HepG2 (cell line): Measurements from ENCODE around the gene CLDN5. TPM values are rescaled to one million over a fixed set of nuclear protein-coding genes. Genes with fewer than 3 reads are reported as not detected.

Experiments used
- ATAC-seq: fragments of 200-7000 bp; cut with Tn5 transposase; 3 replicates; pipeline ENCODE4 v1.9.1; 2020; ENCODE audit warnings: mild to moderate bottlenecking, moderate library complexity
- BruUV-seq: library from RNA; stranded (reverse); fragments of 400-500 nt; replicated peaks from 2 replicates; lab custom pipeline; 2021; lab: Mats Ljungman, UMichigan
- CTCF ChIA-PET: fragments of 300-600 bp; formaldehyde crosslinking; extraction: SDS; loops from one replicate; lab custom pipeline; 2021; ENCODE audit warnings: low total read pairs, inconsistent platforms, low intra/inter-chr PET ratio; lab: Yijun Ruan, JAX
- POLR2A ChIA-PET: fragments of 350-600 bp; sonication (Branson Sonifier 250); formaldehyde crosslinking; loops from one replicate; lab custom pipeline; 2020; ENCODE audit warnings: antibody characterized with exemption, inconsistent platforms; lab: Yijun Ruan, JAX
- DNase-seq: peaks from one replicate; pipeline ENCODE4 v3.0.0-alpha.2; 2015; ENCODE audit warnings: low spot score
- FAIRE-seq: peaks from 3 replicates; lab custom pipeline; 2011; peaks lifted over from hg19 to GRCh38; lab: Jason Lieb, UNC
- H2AFZ ChIP-seq: one replicate; pipeline ENCODE4 v1.6.1; 2011; ENCODE audit warnings: low read length, inconsistent platforms
- H3K27ac ChIP-seq: fragments of 300-600 bp; 3 replicates; pipeline ENCODE4 v1.8.0; 2011; ENCODE audit warnings: mixed run types, mild to moderate bottlenecking, mixed read lengths, low read length, inconsistent platforms; ENCODE audit not compliant: insufficient read depth; ENCODE audit errors: extremely low read length
- H3K27me3 ChIP-seq, 2 experiments: fragments of 200-600 bp in 1 of 2; 2 replicates in 1 of 2; 3 replicates in 1 of 2; pipeline versions ENCODE4 v1.6.0 to v1.8.0; 2011; ENCODE audit warnings: low read length in 2 of 2, mild to moderate bottlenecking in 2 of 2, moderate library complexity in 2 of 2, inconsistent platforms in 1 of 2; ENCODE audit not compliant: insufficient read depth in 2 of 2, control insufficient read depth in 1 of 2
- H3K36me3 ChIP-seq, 2 experiments: fragments of 200-600 bp in 1 of 2; replicated peaks in 1 of 2; 2 replicates in 1 of 2; 3 replicates in 1 of 2; pipeline versions ENCODE4 v1.5.1 to v1.8.0; 2011; ENCODE audit warnings: low read length in 2 of 2, inconsistent platforms in 1 of 2; ENCODE audit not compliant: insufficient read depth in 2 of 2, control insufficient read depth in 1 of 2
- H3K4me1 ChIP-seq: 2 replicates; pipeline ENCODE4 v1.5.1; 2012; ENCODE audit warnings: low read length, inconsistent platforms; ENCODE audit not compliant: insufficient read depth
- H3K4me2 ChIP-seq: 2 replicates; pipeline ENCODE4 v1.6.0; 2011; ENCODE audit warnings: low read depth, low read length, inconsistent platforms
- H3K4me3 ChIP-seq, 3 experiments: fragments of 200-600 bp in 1 of 3; sonication (generic), shearing (Covaris generic) in 1 of 3; replicated peaks in 1 of 3; 2 replicates each; pipeline ENCODE4 v1.5.1; 2011 to 2016; ENCODE audit warnings: low read length in 3 of 3, inconsistent platforms in 2 of 3, low read depth in 2 of 3, mild to moderate bottlenecking in 2 of 3, control low read depth in 1 of 3, mixed read lengths in 1 of 3; ENCODE audit not compliant: insufficient read depth in 1 of 3
- H3K79me2 ChIP-seq: one replicate; pipeline ENCODE4 v1.6.1; 2011; ENCODE audit warnings: low read length, inconsistent platforms; ENCODE audit not compliant: insufficient read depth
- H3K9ac ChIP-seq: 2 replicates; pipeline ENCODE4 v1.6.0; 2011; ENCODE audit warnings: mild to moderate bottlenecking, low read depth, low read length, inconsistent platforms; ENCODE audit not compliant: insufficient read depth
- H3K9me3 ChIP-seq: 2 replicates; pipeline ENCODE4 v1.5.1; 2012; ENCODE audit warnings: mild to moderate bottlenecking, low read length
- H4K20me1 ChIP-seq: 2 replicates; pipeline ENCODE4 v1.6.0; 2011; ENCODE audit warnings: inconsistent platforms, mild to moderate bottlenecking, low read length, moderate library complexity; ENCODE audit not compliant: insufficient read depth
- E2F5 ChIP-seq: sonication (generic); formaldehyde crosslinking; conservative IDR thresholded peaks from 2 replicates; pipeline ENCODE4 v1.4.0; 2020; ENCODE audit warnings: missing genetic modification reagents
- GATA4 ChIP-seq: sonication (generic); IDR thresholded peaks from 2 replicates; pipeline ENCODE4 v1.6.1; 2016; ENCODE audit warnings: antibody characterized with exemption, low read depth, borderline replicate concordance
- HNF4A ChIP-seq: sonication (generic); formaldehyde crosslinking; IDR thresholded peaks from 2 replicates; pipeline ENCODE4 v1.4.0; 2020; ENCODE audit warnings: missing genetic modification reagents
- NCOA5 ChIP-seq: sonication (generic); formaldehyde crosslinking; IDR thresholded peaks from 2 replicates; pipeline ENCODE4 v1.4.0; 2020; ENCODE audit warnings: missing genetic modification reagents
- ZNF34 ChIP-seq: sonication (generic); formaldehyde crosslinking; IDR thresholded peaks from 2 replicates; pipeline ENCODE4 v1.4.0; 2020; ENCODE audit warnings: mild to moderate bottlenecking, missing genetic modification reagents, borderline replicate concordance
- ZNF343 ChIP-seq: sonication (generic); formaldehyde crosslinking; IDR thresholded peaks from 2 replicates; pipeline ENCODE4 v1.4.0; 2020; ENCODE audit warnings: mild to moderate bottlenecking, missing genetic modification reagents
- ZNF367 ChIP-seq: sonication (generic); formaldehyde crosslinking; IDR thresholded peaks from 2 replicates; pipeline ENCODE4 v1.4.0; 2020; ENCODE audit warnings: missing genetic modification reagents, borderline replicate concordance
- WGBS: methylation state at CpG from one replicate; pipeline ENCODE4 v1.1.6; 2017; ENCODE audit warnings: low lambda C conversion rate; 5-methylcytosine and 5-hydroxymethylcytosine counted together
- in situ Hi-C: cut with HindIII; loops from 2 replicates; pipeline ENCODE4 v1.10.0; 2017; ENCODE audit warnings: low pct_unique_long_range_greater_than_20kb; ENCODE audit not compliant: extremely low pct_ligation_motif_present
- intact Hi-C: fragments of 100-400 bp; cut with micrococcal nuclease; formaldehyde crosslinking; loops from one replicate; pipeline ENCODE4 v1.10.0; 2022; ENCODE audit not compliant: unreplicated experiment
- polyA plus RNA-seq, 8 experiments: library from polyadenylated mRNA; depleted of rRNA in 3 of 8; stranded (reverse) in 7 of 8; unstranded in 1 of 8; fragments of >200 nt; fragmentation: Illumina TruSeq in 4 of 8; extraction: Trizol in 4 of 8; gene quantifications; 2 replicates each; pipeline versions ENCODE4 v1.2.1 to v1.2.3, GENCODE V29; 2011 to 2016; ENCODE audit warnings: low read depth in 4 of 8, missing spikeins in 1 of 8, mixed read lengths in 1 of 8; ENCODE audit not compliant: insufficient read depth in 1 of 8
- total RNA-seq, 5 experiments: library from RNA; depleted of rRNA; stranded (reverse); fragments of >200 nt; fragmentation: Illumina TruSeq; extraction: Trizol; gene quantifications; 2 replicates each; pipeline ENCODE4 v1.2.3, GENCODE V29; 2016; ENCODE audit warnings: low read depth in 1 of 5
- TF ChIP-seq, protein P1 (sequence below): sonication (generic); formaldehyde crosslinking; IDR thresholded peaks from 2 replicates; pipeline ENCODE4 v1.4.0; 2020; ENCODE audit warnings: mild to moderate bottlenecking, missing genetic modification reagents
- TF ChIP-seq, protein P2 (sequence below): fragments of 450-650 bp; IDR thresholded peaks from 2 replicates; pipeline ENCODE4 v1.6.1; 2017; ENCODE audit warnings: mild to moderate bottlenecking
- TF ChIP-seq, protein P3 (sequence below): sonication (generic); formaldehyde crosslinking; IDR thresholded peaks from 2 replicates; pipeline ENCODE4 v1.4.0; 2020; ENCODE audit warnings: mild to moderate bottlenecking, missing genetic modification reagents, borderline replicate concordance
- TF ChIP-seq, protein P4 (sequence below): sonication (generic); formaldehyde crosslinking; IDR thresholded peaks from 2 replicates; pipeline ENCODE4 v1.4.0; 2020; ENCODE audit warnings: missing genetic modification reagents

Gene CLDN5
- total and polyA plus RNA-seq, 2 of the 13 experiments (the other 11 are each of a cell fraction or from before 2014, with no cell fraction given), result not detected

GRCh38 chr22:19527321-19527721 is 3.1 kb upstream of the CLDN5 start:
- H3K27me3 ChIP-seq, result peaks cover 0 to 18% of the 10 kb centered on the region in 2 experiments; a peak in 1 of 5 replicates
- WGBS, result 14% methylated on average over 5 of the region's 5 CpGs
- no peak overlapping the region for H3K4me3 ChIP-seq
- H3K9ac ChIP-seq, result no peak overlapping the region
- H3K36me3 ChIP-seq, result no peaks in the 10 kb centered on the region
- no peaks in the 10 kb centered on the region for H3K9me3 ChIP-seq
- ChIA-PET CTCF (no interaction called here), POLR2A (no interaction called here)
- H2AFZ ChIP-seq, result no peak overlapping the region
- in situ Hi-C loops, result no loop called here
- no peak for FAIRE-seq
- intact Hi-C loops, result no loop called here
- no peak for DNase-seq
- no peak overlapping the region for H3K4me2 ChIP-seq
- H4K20me1 ChIP-seq, result no peaks in the 10 kb centered on the region
- H3K27ac ChIP-seq, result no peak overlapping the region
- ATAC-seq, result peak; percentile 39
- BruUV-seq, result no TSS peak
- no peaks in the 10 kb centered on the region for H3K4me1 ChIP-seq
- H3K79me2 ChIP-seq, result no peaks in the 10 kb centered on the region
- no peak for TF ChIP-seq NCOA5 (CRISPR knock-in tag)
- TF ChIP-seq E2F5, result no peak
- TF ChIP-seq, protein P1, sequence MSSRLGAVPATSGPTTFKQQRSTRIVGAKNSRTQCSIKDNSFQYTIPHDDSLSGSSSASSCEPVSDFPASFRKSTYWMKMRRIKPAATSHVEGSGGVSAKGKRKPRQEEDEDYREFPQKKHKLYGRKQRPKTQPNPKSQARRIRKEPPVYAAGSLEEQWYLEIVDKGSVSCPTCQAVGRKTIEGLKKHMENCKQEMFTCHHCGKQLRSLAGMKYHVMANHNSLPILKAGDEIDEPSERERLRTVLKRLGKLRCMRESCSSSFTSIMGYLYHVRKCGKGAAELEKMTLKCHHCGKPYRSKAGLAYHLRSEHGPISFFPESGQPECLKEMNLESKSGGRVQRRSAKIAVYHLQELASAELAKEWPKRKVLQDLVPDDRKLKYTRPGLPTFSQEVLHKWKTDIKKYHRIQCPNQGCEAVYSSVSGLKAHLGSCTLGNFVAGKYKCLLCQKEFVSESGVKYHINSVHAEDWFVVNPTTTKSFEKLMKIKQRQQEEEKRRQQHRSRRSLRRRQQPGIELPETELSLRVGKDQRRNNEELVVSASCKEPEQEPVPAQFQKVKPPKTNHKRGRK (CRISPR knock-in tag), result no peak
- TF ChIP-seq HNF4A (CRISPR knock-in tag), result no peak
- TF ChIP-seq, protein P2, sequence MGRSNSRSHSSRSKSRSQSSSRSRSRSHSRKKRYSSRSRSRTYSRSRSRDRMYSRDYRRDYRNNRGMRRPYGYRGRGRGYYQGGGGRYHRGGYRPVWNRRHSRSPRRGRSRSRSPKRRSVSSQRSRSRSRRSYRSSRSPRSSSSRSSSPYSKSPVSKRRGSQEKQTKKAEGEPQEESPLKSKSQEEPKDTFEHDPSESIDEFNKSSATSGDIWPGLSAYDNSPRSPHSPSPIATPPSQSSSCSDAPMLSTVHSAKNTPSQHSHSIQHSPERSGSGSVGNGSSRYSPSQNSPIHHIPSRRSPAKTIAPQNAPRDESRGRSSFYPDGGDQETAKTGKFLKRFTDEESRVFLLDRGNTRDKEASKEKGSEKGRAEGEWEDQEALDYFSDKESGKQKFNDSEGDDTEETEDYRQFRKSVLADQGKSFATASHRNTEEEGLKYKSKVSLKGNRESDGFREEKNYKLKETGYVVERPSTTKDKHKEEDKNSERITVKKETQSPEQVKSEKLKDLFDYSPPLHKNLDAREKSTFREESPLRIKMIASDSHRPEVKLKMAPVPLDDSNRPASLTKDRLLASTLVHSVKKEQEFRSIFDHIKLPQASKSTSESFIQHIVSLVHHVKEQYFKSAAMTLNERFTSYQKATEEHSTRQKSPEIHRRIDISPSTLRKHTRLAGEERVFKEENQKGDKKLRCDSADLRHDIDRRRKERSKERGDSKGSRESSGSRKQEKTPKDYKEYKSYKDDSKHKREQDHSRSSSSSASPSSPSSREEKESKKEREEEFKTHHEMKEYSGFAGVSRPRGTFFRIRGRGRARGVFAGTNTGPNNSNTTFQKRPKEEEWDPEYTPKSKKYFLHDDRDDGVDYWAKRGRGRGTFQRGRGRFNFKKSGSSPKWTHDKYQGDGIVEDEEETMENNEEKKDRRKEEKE, result no peak
- TF ChIP-seq, protein P3, sequence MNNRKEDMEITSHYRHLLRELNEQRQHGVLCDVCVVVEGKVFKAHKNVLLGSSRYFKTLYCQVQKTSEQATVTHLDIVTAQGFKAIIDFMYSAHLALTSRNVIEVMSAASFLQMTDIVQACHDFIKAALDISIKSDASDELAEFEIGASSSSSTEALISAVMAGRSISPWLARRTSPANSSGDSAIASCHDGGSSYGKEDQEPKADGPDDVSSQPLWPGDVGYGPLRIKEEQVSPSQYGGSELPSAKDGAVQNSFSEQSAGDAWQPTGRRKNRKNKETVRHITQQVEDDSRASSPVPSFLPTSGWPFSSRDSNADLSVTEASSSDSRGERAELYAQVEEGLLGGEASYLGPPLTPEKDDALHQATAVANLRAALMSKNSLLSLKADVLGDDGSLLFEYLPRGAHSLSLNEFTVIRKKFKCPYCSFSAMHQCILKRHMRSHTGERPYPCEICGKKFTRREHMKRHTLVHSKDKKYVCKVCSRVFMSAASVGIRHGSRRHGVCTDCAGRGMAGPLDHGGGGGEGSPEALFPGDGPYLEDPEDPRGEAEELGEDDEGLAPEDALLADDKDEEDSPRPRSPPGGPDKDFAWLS (CRISPR knock-in tag), result no peak
- no peak for TF ChIP-seq ZNF343
- TF ChIP-seq GATA4, result no peak
- no peak for TF ChIP-seq ZNF367 (CRISPR knock-in tag)
- TF ChIP-seq, protein P4, sequence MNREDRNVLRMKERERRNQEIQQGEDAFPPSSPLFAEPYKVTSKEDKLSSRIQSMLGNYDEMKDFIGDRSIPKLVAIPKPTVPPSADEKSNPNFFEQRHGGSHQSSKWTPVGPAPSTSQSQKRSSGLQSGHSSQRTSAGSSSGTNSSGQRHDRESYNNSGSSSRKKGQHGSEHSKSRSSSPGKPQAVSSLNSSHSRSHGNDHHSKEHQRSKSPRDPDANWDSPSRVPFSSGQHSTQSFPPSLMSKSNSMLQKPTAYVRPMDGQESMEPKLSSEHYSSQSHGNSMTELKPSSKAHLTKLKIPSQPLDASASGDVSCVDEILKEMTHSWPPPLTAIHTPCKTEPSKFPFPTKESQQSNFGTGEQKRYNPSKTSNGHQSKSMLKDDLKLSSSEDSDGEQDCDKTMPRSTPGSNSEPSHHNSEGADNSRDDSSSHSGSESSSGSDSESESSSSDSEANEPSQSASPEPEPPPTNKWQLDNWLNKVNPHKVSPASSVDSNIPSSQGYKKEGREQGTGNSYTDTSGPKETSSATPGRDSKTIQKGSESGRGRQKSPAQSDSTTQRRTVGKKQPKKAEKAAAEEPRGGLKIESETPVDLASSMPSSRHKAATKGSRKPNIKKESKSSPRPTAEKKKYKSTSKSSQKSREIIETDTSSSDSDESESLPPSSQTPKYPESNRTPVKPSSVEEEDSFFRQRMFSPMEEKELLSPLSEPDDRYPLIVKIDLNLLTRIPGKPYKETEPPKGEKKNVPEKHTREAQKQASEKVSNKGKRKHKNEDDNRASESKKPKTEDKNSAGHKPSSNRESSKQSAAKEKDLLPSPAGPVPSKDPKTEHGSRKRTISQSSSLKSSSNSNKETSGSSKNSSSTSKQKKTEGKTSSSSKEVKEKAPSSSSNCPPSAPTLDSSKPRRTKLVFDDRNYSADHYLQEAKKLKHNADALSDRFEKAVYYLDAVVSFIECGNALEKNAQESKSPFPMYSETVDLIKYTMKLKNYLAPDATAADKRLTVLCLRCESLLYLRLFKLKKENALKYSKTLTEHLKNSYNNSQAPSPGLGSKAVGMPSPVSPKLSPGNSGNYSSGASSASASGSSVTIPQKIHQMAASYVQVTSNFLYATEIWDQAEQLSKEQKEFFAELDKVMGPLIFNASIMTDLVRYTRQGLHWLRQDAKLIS (CRISPR knock-in tag), result no peak
- TF ChIP-seq ZNF34 (CRISPR knock-in tag), result no peak
